EL (cell line): Measurements from ENCODE around the gene ITGB4.
"Not testable (repeated sequence)": the region's sequence is repeated elsewhere in the genome, so short reads cannot be mapped to it uniquely, and the experiment has no call there.

ENCODE experiments used
- DNase-seq: peaks from one replicate; pipeline ENCODE4 v3.0.0-alpha.2; 2016

ITGB4 gene

GRCh38 chr17:75754378-75755204, 33.3 kb downstream of the ITGB4 start:
- DNase-seq, result no peak

DNA sequence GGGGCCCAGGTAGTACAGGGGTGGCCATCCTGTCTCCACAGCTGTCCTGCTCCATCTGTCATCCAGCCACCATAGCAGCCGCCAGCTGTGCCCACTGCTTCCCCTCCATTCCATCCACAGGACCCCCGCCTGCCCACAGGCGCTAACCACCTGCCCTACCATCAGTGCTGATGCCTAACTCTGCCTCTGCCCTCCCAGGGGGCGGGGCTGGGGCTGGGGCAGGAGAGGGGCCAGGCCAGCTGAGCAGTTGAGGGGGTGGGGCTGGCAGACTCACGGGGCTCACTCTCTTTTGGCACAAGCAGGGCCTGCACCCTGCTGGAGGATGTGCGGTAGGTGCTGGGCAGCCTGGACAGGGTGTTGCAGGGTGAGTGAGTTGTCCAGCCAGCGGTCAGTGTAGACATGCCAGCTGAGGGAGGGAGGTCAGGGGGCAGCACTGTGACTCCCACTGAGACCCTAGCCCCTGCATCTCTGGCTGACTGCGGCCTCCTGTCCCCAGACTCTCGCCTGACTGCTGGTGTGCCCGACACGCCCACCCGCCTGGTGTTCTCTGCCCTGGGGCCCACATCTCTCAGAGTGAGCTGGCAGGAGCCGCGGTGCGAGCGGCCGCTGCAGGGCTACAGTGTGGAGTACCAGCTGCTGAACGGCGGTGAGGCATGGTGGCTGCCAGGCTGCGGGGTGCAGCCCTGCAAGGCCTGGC, 34.1 kb downstream of the ITGB4 start:
- DNase-seq, result peak; percentile 49

GRCh38 chr17:75755990-75756389, 34.7 kb downstream of the ITGB4 start:
- DNase-seq, result no peak

- no peak for DNase-seq
These were observed 35.3 kb downstream of the ITGB4 start for GRCh38 chr17:75756451-75757085.

DNA sequence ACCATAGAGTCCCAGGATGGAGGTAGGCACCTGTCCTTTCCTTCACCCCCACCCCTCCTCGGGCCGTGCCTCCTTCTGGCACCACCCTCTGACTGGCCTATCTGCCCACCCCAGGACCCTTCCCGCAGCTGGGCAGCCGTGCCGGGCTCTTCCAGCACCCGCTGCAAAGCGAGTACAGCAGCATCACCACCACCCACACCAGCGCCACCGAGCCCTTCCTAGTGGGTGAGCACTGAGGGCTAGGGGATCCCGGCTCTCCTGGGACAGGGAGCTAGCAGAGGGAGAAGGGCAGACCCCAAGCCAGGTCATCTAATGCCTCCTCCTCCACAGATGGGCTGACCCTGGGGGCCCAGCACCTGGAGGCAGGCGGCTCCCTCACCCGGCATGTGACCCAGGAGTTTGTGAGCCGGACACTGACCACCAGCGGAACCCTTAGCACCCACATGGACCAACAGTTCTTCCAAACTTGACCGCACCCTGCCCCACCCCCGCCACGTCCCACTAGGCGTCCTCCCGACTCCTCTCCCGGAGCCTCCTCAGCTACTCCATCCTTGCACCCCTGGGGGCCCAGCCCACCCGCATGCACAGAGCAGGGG, 35.9 kb downstream of the ITGB4 start:
- no peak for DNase-seq

DNA sequence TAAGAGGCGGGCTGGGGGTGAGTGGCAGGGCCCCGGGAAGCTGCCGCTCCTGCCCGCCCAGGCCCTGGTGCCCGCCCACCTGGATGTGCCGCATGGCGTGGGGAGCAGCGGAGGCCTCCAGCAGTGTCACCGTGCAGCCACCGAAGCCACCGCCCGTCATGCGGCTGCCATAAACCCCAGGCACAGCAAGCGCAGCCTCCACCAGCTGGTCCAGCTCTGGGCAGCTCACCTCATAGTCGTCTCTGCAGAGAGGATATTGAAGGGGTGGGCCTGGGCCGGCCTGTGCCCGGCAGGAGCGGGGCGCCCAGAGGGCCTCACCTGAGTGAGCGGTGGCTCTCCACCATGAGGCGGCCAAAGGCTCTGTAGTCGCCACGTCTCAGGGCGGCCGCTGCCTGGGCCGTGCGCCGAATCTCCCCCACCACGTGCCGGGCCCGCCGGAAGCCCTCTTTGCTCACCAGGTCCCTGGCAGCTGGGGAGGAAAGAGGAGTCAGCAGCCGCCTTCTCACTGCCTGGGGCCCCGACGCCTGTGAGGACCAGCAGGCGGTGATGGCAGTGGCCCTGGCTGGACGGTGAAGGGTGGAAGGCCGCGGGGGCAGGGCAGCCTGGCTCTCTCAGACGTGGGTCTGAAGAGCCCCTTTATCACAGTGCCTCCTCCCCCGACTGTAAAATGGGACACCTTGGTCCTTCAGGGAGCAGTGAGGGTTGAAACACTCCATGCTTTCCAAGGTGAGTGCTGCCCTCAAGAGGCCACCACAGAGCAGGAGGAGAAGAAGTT, 37.1 kb downstream of the ITGB4 start:
- DNase-seq, result no peak

DNA sequence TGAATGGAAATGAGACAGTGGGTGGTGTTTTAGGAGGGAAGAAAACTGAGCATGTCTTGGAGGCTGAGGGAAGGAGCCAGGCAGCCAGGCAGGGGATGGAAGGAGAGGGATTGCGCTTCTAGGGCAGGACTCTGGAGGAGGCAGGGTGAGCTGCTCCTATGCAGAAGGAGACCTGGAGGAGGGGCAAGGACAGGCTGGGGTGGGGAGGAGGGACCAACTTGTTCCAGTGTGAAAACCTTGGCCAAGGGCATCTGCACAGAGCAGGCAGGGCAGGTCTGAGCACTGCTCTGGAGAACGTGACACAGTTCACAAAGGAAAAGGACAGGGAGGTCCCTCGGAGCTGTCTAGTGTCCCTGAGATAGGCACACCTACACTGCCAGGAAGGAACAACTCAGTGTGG, 38.2 kb downstream of the ITGB4 start:
- no peak for DNase-seq

- not testable (repeated sequence) for DNase-seq
These were observed 38.9 kb downstream of the ITGB4 start for GRCh38 chr17:75759978-75760640.

DNA sequence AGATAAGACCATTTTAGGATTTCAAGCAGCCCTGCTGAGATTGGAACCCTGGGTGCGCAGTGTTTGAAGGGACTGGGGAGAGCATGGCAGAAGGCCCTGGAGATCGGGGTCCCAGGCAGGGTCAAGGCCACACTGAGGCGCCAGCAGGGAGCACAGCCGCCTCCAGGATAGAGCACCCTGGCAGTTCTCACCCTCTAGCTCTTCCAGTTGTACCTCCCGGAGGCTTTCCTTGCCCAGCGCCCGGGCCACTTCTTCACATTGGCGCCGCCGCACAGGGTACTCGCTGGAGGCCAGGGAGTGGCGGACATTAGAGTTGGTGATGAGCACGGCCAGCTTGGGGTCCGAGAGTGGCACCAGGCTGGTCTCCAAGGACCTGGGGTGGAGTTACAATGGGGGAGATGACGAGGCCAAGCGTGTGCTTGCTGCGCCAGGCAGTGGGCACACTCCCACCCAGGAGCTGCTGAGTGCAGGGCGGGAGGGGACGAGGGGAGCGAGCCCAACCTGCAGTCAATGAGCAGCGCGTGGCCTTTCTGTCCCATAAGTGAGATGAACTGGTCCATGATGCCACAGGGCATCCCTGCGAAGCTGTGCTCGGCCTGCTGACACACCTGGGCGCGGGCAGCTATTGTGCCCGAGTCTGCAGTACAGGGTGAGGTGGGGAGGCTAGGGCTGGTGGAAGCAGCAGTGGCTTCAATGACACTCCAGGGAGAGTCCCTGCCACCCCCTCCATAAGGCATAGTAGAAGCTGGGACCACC, 41.4 kb downstream of the ITGB4 start:
- DNase-seq, result no peak

- no peak for DNase-seq
These were observed 42.0 kb downstream of the ITGB4 start for GRCh38 chr17:75763269-75763607.

GRCh38 chr17:75763613-75764416, 42.6 kb downstream of the ITGB4 start:
- no peak for DNase-seq

DNA sequence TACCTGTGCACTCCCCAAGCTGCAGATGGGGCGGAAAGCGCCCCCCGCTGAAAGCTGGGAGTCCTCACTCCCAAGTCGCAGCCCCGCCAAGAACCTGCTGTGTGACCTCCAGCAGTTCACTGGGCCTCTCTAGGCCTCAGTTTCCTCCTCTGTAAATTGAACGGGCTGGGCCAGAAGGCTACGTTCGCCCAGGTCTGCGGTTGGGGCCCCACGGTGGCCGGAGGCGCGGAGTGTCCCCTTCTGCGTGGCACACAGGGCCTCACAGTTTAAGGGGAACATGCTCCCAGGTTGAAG, 43.1 kb downstream of the ITGB4 start:
- no peak for DNase-seq

DNA sequence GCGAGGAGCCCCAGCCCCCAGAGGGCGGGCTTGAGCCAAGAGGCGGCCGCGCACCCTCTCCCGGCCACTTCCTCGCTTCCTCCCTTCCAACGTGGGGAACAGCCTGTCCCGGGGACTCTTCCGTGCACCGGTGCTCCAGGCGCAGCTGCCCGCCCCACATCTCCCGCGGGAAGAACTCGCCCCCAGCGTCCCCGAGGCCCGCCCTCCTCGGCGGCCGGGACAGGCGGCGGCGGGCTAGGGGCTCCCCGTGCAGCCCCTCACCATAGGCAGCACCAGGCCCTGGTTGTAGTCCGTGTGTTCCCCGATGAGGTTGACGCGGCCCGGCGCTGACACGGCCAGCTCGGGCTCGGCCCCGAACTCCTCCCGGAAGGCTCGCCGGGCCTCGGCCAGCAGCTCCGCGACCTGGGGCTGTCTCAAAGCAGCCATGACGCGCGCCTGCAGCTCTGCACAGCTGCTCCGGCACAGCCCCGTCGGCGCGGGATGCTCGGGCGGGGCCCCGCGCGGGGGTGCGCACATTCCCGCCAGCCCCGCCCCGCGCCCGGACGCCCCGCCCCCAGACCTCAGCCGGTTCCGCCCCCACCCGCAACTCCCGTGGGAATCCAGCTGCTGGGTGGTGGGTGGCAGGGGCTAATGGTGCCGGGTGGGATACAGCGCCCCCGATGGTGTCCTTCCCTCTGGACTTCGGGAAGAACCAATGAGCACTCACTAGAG, 43.6 kb downstream of the ITGB4 start, which contains the start of gene GALK1:
Gene GALK1, minus strand, starts transcription at position 482 of the 711 bp plus-strand sequence. Its CDS starts 56 bp downstream, at position 426.
- DNase-seq, result peak; percentile 69

DNA sequence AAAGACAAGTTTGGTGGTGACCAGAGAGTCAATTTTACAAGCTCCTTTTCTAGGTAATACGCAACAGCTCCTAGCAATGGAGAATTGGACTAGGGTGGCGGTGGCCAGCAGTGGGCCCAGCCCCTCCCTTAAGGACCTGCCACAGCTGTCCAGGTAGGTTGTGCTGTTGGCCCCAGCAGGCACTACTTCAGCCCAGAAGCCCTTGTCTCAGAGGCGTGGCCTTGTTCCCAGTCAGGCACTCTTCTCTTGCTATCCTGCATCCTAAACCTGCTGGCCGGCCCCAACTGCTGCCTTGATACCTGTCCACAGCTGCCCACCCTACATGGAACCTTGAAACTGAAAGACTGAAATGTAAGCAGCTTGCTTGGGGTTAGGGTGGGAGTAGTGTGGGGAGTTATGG, 44.7 kb downstream of the ITGB4 start:
- DNase-seq, result no peak

DNA sequence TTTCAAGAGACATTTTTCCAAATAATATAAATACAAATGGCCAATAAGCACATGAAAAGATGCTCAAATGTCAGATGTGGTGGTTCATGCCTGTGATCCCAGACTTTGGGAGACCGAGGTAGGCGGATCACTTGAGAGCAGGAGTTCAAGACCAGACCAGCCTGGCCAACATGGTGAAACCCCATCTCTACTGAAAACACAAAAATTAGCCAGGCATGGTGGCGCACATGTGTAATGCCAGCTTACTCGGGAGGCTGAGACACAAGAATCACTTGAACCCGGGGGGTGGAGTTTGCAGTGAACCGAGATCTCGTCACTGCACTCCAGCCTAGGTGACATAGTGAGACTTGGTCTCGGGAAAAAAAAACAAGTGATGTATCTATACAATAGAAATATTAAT, 46.6 kb downstream of the ITGB4 start:
- no peak for DNase-seq

- no peak for DNase-seq
These were observed 48.3 kb downstream of the ITGB4 start for GRCh38 chr17:75769536-75769935.

DNA sequence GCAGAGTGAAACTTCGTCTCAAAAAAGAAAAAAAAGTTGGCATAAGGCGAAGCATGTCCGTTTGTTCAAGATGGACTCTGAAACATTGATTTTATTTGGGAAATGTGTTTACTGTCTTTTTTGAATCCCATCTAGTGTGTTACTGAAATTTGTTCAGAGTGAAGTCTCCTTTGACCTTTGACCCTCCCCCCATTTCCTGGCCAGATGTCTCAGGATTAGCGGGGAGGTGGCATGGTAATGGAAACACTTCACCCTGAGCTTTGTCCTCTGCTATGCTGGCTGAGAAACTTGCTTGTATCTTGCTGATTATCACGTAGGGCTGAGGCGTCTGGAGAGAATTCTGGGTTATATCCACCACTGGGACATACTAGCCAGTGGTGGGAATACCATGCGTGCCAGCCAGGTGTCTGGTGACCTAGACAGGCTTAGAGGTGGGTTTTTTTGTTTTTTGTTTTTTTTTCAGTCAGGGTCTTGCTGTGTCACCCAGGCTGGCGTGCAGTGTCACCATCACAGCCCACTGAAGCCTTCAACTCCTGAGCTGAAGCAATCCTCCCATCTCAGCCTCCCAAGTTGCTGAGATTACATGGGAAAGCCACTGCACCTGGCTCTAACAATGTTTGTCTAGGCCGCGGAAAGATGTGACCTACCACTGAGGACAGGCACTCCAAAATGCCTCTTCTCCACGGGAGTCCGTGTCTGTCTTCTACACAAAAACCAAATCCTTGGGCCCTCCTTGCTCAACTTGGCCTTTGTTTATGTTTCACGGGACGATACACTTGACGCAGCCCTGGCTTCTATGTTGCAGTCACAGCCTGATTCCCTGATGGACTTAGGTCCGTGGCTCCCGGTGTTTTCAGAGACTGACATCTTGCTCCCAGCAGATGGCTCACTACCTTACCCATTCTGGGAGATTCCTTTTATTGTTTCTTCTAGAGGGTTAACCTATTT, 50.3 kb downstream of the ITGB4 start:
- no peak for DNase-seq

DNA sequence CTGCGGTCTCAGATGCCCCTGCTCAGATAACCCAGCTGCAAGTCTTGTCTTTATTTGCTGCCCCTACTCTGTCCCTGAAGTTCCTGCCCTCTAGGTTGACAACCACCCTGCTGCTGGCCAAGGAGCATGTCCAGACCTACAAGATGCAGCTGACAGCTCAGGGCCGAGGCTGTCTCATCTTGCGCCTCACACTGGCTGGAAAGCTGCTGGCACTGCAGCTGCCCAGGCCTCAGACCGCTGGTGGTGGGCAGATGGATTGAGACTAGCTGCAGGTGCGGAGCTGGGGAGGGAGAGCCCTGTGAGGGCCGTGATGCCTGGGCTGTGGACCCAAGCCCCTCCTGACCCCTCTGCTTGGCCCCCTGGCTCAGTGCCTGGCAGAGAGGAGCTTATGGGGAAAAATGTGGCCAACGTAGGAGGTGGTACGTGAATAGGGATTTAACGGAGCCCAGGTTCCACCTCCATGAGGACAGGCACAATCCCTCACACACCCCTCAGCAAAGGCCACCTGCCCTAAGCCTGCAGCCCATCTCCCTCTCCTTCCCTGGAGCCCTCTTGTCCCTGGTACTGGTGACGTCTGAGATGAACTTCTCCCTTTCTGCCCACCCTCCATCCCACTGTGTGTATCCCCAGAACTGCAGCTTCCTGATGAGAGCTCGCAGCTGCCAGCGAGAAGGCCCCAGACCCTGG, 52.0 kb downstream of the ITGB4 start:
- DNase-seq, result no peak
